HG03039 (cell line): ENCODE measurements around the gene KAZALD1.

Experiments used
- ATAC-seq: cut with Tn5 transposase; IDR thresholded peaks from one replicate; pipeline ENCODE4 v1.9.1; 2021; ENCODE audit warnings: mild to moderate bottlenecking, moderate library complexity; ENCODE audit not compliant: unreplicated experiment

Gene KAZALD1

GRCh38 chr10:101046332-101047238, 15.2 kb upstream of the KAZALD1 start:
- ATAC-seq = no peak

GRCh38 chr10:101047268-101047667, 14.5 kb upstream of the KAZALD1 start:
- ATAC-seq = no peak

- no peak for ATAC-seq
Measured at GRCh38 chr10:101047961-101048892, 13.6 kb upstream of the KAZALD1 start.

GRCh38 chr10:101050208-101051069, 11.3 kb upstream of the KAZALD1 start:
- ATAC-seq = no peak

- no peak for ATAC-seq
Measured at GRCh38 chr10:101052285-101052684, 9.5 kb upstream of the KAZALD1 start.

GRCh38 chr10:101053516-101053915, 8.3 kb upstream of the KAZALD1 start:
- ATAC-seq = no peak

- ATAC-seq = no peak
Measured at GRCh38 chr10:101054351-101054750, 7.4 kb upstream of the KAZALD1 start.

GRCh38 chr10:101054876-101055275, 6.9 kb upstream of the KAZALD1 start:
- no peak for ATAC-seq

- no peak for ATAC-seq
Measured at GRCh38 chr10:101055411-101055810, 6.4 kb upstream of the KAZALD1 start.

GRCh38 chr10:101056365-101057151, 5.2 kb upstream of the KAZALD1 start:
- ATAC-seq = no peak

GRCh38 chr10:101060036-101060950, 1.5 kb upstream of the KAZALD1 start:
- peak; percentile 34 for ATAC-seq

GRCh38 chr10:101060951-101061623, 702 bp upstream of the KAZALD1 start:
- peak; percentile 50 for ATAC-seq

GRCh38 chr10:101062232-101063049, 652 bp downstream of the KAZALD1 start:
- ATAC-seq = no peak

- no peak for ATAC-seq
Measured at GRCh38 chr10:101063050-101063525, 1.3 kb downstream of the KAZALD1 start.

GRCh38 chr10:101063548-101064414, 2.0 kb downstream of the KAZALD1 start:
- ATAC-seq = no peak

- no peak for ATAC-seq
Measured at GRCh38 chr10:101064415-101065030, 2.7 kb downstream of the KAZALD1 start.
